Bone marrow (tissue), 2 donors: ENCODE measurements around the gene NMUR1.

Experiments used
- DNase-seq, 2 donors: peaks; one replicate each; lab custom pipeline; 2025; lab: John Stamatoyannopoulos, UW

The NMUR1 gene

DNA sequence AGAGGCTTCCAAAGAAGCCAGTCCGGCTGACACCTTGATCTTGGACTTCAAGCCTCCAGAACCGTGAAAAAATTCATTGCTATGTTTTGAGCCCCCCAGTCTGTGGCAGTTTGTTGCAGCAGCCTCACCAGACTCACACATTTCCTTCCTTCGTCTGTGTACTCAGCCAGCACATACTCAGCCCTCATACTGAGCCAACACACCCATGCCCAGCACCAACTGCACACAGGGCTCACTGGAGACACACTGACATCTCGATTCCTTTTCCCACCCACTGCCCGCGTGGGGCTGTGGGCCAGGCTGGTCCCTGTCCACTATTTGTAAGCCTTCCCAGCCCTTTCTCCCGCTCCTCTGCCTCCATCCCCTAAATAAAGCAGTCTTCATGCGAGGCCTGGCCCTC lies 24.1 kb upstream of the NMUR1 start:
- DNase-seq, result peak in 1 of 2 donors; percentile 55

DNA sequence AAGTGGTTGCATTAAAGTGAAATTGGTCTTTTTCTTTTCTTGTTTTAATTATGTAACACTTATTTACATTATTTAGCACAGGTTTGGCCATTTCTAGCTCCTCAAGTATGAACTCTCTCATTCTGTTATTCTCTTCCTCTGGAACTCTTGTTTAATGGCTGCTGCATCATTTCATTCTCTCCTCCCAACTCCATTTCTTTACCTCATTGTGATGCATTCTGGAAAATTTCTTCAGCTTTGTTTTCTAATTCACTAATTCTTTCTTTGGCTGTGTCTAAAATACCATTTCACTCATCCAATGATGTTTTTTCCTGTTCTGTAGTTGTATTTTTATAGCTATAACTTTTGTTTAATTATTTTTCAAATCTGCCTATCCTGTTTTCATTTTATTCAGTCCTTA lies 22.5 kb upstream of the NMUR1 start:
- no peak for DNase-seq

DNA sequence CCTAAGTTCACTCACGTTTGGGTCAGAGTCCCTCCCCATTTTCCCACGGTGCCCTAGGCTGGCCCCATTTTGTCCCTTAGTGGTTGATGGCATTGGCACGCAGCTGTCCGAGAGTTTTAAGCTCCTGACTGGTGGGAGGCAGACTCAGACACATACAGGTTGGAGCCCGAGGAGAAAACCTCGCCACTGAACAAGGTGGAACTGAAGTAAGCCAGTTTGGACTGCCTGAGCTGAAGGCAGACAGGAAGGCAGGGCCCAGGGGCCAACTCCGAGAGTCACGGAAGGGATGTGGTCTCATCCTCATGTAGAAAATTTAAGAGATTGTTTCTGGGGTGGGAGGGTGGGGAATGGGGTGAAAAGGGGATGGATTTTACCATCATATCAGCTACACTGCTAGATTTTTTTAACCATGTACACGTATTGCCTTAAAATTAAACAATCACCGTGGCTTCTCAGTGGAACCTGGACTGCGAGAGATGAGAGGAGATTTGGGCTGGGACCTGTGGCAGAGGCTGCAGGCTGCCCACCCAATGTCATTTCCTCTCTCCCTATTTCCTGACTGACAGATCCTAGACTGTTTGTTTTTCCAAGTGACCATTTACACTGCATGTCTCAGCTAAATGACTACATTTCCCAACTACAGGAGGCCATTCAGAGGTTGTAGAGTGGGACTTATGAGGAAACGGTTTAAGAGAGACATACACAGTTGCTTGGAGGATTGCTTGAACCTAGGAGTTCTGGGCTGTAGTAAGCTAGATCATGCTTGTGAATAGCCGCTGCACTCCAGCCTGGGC lies 19.4 kb upstream of the NMUR1 start:
- no peak for DNase-seq

DNA sequence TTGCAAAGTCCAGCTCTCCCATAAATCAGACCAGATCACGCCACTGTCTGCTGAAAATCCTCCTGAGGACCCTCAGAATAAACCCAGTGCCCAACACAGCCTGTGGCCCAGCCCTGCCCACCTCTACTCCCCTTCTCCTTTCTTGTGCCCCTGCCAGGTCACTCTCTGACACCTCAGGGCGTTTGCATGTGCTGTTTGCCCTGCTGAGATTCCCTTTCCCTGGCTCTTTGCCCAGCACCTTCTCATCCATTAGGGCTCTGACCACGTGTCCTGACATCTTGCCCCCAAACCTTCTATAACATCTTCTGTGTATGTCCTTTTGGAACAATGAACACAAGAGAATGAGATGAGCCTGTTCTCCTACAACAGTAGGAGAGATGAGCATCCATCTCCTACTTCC lies 18.5 kb upstream of the NMUR1 start:
- DNase-seq, result no peak

DNA sequence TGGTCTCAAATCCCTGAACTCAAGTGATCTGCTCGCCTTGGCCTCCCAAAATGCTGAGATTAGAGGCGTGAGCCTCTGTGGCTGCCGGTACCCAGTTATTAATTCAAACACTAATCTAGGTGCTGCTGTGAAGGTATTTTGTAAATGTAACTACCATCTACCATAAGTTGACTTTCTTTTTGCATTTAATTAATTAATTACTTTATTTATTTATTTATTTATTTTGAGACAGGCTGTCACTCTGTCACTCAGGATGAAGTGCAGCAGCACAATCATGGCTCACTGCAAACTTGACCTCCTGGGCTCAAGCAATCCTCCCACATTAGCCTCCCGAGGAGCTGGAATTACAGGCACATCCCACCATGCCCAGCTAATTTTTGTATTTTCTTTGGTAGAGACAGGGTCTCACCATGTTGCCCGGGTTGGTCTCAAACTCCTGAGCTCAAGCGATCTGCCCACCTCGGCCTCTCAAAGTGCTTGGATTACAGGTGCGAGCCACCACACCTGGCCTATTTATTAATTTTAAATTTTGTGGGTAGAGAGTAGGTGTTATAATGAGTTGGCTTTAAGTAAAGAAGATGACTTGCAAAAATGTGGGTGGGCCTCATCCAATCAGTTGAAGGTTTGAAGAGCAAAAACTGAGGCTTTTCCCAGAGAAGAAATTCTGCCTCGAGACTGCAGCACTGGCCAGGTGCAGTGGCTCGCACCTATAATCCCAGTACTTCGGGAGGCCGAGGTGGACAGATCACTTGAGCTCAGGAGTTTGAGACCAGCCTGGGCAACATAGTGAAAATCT lies 17.3 kb upstream of the NMUR1 start:
- no peak for DNase-seq

DNA sequence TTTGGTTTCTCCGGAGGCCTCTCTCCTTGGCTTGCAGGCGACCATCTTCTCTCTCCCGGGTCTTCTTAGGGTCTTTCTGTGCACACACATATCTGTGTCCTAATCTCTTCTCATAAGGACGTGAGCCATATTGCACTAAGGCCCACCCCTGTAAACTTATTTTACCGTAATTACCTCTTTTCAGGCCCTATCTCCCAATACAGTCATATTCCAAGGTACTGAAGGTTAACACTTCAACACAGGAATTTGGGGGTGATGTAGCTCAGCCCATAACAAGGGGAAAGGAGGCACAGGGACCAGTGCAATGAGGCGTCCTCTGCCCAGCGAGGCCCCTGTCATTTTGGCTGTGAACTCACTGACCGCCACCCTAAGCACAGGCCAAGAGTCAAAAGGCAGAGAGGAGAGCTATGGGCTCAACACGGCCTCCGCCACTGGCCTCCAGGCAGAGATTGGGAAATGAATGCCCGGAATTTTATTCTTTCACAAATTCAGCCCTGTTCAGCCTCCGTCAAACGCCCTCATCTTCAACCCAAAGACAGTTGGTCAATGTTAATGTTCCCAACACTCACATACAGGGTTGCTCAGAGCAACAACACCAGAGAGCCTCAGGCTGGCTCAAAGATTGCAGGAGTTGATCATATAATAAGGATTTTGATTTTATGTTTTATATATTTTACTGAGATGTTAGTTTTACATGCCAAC lies 15.9 kb upstream of the NMUR1 start:
- no peak for DNase-seq

DNA sequence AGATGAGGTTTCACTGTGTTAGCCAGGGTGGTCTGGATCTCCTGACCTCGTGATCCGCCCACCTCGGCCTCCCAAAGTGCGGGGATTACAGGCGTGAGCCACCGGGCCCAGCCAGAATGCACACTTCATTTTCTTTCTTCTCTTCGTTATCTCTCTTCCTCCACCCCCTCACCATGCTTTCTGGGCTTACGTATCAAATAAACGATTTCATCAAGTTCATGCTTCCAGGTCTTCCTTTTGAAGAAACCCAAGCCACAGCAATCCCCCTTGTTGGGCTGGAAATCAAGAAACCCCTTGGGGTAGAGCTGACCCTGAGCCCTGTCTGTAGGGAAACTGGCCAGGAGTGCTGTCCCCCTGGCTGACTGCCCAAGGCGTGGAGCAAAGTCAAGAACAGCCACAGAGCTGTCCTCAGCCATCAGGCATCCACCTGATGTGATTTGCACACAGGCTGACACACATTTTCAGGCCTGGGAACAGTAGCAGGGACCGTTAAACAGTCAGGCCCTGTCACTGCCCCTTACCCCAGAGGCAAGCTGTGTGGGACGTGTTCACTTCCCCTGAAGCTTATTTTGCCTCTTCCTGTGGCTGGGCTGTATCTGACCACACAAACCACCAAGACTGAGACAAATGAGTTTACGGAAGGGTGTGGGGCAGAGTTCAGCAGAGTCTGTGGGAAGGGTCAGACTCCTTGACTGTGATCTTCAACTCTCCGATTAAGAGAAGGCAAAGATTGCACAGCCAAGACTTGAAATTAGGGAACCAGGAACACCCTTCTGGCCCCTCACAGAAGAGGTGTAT lies 15.1 kb upstream of the NMUR1 start:
- peak; percentile 50 to 62 for DNase-seq

DNA sequence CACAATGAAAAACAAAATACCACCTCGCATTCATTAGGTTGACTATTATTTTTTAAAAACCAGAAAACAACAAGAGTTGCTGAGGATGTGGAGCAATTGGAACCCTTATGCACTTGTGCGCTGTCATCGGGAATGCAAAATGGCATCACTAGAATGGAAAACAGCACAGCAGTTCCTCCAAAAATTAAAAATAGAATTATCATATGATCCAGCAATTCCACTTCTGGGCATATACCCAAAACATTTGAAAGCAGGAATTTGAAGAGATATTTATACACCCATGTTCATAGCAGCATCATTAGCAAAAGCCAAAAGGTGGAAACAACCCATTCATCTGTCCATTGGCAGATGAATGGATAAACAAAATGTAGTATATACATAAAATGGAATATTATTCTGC lies 11.9 kb upstream of the NMUR1 start:
- DNase-seq, result no peak

DNA sequence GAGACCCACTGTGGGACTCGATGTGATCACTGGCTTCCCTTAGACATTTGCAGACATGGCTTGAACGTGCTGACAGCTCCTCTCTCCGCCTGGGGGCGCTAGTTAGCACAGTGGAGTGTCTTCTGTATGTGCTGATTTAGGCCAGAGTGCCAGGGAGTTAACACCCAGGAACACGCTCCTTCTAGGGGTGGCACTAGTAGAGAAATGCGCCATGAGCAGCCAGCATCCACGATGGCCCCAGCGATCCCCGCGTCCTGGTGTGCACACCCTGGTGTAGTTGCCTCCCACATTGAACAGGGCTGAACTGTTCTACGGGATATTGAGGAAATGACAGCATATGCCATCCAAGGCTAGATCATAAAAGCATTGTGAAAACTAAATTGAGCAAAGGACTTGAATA lies 11.4 kb upstream of the NMUR1 start:
- DNase-seq, result no peak

DNA sequence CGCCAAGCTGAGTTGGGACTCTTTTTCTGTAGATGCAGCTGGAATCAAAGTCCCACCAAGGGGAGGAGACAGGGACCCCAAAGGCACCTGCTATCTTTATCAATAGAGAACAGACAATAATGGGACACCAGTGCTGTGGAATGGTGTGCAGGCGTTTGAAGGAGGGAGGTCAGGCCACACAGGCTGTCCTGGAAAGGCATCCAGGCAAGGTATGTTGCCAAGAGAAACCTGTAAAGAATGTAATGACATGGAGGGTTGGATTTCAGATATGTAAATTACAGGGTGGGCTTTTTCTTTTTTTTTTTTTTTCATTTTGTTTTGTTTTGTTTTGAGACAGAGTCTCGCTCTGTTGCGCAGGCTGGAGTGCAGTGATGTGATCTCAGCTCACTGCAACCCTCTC lies 9.7 kb upstream of the NMUR1 start:
- no peak for DNase-seq

DNA sequence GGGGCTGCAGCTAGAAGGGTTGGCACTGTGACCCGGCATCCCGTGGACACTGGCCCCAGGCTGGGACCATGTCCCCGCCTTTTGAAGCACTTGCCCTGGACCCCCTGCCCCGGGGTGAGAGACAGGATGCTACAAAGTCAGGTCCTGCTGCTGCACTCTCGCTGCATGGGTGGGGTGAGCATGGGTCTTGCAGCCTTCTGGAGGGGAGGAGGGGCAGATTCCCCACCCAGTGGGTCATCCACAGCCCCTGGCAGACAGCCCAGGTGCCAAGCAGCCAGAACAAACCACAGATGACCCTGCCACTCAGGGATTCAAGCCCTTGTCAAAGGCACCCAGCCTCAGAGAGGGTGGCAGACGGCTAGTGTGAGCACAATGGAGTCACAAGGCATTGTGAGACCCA lies 5.7 kb upstream of the NMUR1 start:
- no peak for DNase-seq

DNA sequence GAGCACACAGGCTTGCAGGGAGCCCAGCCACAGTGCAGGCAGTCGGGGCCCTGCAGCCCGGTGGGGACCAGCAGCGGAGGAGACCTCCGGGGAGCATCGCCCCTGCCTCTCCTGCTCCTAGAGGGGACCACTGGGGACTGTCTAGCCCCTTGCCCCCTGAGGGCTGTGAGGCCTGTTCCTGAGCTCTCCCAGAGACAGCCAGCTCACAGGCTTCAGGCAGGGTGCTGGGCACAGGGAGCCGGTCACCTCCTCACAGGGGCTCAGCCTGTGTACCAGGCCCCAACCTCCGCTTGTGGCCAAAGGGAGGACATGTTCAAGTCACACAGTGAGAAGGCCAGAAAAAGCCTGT lies 3.5 kb upstream of the NMUR1 start:
- DNase-seq, result no peak

DNA sequence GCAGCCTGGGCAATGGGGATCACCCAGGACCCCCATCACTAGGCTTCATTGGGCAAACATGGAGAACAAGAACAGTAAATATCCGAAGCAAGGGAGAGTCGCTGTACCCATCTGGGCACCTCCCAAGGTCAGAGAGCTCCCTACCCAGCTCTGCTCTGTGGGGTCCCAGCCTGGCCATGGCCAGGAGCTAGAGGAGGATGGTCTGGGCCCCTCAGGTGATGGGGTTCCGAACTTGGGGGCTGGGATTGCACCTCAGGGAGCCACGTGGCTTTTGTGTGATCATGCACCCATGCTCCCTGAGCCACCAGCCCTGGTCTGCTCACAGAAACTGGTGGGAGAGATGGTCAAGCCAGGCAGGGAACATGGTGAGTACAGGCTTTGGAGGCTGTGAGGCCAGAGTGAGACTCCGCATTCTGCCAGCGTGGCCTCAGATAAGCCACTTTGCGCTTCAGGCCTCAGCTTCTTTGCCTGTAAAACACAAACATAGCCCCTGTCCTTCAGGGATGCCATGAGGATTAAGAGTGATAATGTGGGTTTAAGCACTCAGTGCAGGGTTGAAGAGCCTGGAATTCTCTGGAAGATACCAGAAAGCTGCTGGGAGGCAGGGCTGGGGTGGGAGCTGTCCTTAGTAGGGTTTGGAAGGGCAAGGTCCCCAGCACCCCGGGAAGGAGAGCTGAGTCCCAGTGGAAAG lies 3.0 kb upstream of the NMUR1 start:
- no peak for DNase-seq

DNA sequence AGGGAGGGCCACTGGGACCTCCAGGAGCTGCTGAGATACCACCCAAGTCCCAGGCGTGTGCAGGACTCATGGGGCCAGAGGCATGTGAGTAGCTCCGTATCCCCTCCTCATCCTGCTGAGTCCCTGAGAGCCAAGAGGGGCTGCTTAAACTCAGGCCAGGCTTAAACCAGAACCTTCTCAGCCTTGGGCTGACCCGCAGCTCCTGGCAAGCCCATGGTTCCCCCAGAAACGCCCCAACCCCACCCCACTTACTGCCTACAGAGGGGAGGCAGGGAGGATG lies 2.5 kb upstream of the NMUR1 start:
- no peak for DNase-seq

DNA sequence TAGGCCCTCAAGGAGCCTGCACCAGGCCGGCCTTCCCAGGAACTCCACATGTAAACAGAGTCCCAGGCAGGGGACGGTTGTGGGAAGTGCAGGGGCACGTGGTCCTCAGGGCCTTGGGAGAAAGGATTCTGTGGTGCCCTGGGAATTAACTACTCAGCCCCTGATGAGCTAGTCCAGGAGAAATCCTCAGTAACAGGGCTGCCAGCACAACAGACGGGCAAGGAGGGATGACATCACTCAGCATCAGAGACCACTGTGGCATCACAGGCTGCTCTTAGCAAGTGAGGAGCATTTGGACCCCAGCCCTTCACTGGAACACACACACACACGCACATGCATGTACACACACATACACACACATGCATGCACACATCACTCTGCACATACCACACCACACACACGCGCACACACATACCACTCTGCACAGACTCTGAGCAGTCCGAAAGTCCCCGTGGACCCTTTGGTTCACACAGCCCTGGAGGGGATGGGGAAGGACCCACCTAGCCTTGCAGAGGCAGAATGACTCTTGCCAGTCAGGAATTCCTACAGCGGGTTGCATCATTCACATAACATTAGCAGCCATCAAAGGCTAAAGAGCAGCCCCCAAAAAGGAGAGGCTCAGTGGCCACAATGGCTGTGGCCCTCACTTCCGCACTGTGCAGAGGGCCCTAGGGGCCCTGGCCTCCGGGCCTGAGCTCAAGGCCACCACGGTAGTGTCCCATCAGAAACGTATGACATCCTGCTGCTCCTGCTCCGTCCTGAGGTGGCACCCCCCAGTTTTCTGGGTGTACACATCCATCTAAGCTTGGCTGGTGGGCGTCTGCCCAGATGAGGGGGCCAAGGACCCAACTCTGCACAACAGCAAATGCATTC lies 1.9 kb upstream of the NMUR1 start:
- no peak for DNase-seq

DNA sequence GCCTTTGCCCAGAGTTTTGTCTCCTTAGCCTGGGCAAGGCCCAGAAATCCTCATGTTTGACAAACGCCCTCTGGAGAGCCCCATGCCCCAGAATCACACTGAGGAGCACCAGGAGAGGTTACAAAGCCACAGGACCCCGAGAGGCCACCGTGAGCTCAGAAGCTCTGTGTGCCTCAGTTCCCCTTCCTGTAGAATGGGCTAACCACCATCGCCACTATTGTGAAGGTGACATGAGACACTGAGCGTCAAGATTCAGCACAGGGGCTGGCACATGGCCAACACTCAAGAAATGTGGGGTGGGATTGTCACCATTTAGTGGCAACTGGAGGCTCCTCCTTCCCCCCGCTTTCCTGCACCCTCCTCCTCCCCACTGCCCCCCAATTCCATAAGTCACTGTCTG lies 1.2 kb upstream of the NMUR1 start:
- DNase-seq, result no peak

DNA sequence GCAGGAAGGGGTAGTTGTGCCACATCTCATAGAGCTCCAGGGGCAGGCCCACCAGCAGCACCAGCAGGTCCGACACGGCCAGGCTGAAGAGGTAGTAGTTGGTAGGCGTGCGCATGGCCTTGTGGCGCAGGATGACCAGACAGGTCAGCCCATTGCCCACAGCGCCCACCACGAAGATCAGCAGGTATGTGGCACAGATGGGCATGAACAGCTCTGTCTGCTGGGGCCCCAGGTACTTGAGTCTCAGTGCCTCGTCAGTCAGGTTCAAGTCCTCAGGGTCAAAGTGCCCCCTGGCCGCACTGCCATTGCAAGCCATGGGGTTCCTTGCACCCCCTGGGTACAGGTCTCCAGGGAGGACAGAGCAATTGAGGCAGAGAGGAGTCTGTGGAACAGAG lies 1.6 kb downstream of the NMUR1 start:
- DNase-seq, result no peak

DNA sequence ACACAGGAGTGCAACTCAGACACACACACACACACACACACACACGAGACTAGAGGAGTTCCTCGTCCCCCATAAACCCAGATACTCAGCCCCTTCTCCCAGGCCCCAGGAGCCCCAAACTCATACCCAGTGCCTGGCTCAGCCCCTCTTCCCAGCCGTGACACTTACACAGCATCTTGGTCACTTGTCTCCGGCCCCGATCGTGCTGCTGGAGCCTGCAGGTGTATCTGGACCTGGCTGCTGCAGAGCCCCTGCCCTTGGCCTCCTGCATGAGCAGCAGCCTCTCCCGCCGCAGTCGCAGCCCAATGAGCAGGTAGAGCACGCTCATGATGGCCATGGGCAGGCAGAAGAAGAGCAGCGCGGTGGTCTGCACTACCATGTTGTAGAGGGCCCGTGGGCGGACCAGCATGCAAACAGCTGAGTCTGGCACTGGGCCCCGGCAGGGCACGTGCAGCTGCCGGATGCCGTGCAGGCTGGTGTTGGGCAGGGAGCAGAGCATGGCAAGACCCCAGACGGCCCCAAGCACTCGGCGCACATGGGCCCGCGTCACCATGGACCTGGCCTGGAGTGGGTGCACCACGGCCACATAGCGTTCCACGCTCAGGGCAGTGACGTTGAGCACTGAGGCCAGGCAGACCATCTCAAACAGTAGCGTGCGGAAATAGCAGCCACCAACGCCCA lies 2.1 kb downstream of the NMUR1 start:
- no peak for DNase-seq

DNA sequence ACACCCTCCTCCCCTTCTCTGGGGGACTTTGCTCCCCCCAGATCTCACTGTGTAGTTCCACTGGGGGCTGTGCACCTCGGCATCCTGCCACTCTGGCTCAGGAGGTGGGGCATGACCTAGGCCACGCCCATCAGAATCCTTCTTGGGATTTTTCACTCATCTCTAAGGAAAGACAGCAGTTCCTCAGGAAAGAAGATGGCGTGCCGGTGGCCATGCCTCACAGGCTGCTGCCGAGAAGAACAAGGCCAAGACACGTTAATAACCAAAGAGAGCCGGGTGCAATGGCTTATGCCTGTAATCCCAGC lies 3.2 kb downstream of the NMUR1 start:
- no peak for DNase-seq

DNA sequence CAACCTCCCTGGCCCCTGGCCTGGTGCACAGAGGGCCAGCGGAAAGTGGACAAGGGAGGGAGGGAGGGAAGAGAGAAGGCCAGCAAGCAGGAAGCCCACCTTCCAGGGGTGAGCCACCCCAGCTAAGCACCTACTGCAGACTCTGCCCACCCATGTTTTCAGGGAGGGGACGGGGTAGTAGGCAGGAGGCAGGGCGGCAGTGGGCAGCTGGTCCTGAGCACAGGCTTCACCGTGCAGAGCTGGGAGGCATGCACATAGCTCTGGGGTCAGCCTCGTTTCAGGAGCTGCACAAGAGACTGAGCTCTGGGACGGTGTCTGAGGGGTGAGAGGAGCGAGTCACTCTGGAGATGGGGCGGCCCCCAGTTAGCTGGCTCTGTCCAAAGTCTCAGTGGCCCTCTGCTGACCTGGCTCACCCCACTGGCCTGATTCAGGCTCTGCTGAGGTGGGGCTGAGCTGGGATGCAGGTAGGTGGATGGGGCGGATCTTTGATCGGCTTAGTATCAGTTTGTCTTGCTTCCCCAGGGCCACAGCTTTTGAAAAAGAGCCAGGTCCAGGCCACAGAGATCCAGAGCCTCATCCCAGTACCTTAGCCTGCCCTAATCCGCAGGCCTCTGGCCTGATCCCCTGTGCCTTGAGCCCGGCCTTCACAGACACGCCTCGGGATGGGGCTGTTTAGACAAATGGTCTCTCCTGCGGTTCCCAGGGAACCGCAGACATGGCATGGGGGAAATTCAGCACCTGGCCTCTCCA lies 3.7 kb downstream of the NMUR1 start:
- DNase-seq, result no peak
